ENCODE measurements around the gene QKI.

DNA sequence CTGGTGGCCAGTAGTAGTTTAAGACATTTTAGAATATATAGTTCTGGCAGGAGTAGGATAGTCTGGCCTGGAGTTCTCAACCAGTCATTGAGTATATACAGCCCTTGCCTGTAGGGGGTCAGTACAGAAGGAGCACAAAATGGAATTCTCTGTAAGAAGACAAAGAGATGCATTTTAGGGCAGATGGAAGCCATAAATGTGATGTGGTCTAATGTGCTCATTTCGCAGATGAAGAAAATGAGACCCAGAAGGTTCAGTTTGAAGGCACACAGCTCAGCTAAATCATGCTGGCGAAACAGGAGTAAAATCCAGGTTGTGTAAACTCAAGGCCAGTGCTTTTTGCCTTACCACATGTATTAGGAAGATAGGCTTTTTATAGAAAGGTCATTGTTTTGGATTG lies 29.6 kb downstream of the QKI start:
- TF ChIP-seq GATA2 (IDR thresholded peaks at IDR 0.05; ENCODE audit: low read depth, low read length) (no peak), GATA3 (IDR thresholded peaks at IDR 0.05; ENCODE audit: low read depth, low read length) (no peak)

All from SH-SY5Y (cell line).